ENCODE data around the gene HTT. TPM values are rescaled to one million over a fixed set of nuclear protein-coding genes. Genes with fewer than 3 reads are reported as not detected.
A peak's percentile ranks its signal among the peaks of the same experiment; 100 is the strongest.

HTT gene
- total and polyA plus RNA-seq, 9 of the 15 experiments (the other 6 are each of a cell fraction or from before 2014, with no cell fraction given), result 0.66 to 31.6 (median 14.7) TPM

DNA sequence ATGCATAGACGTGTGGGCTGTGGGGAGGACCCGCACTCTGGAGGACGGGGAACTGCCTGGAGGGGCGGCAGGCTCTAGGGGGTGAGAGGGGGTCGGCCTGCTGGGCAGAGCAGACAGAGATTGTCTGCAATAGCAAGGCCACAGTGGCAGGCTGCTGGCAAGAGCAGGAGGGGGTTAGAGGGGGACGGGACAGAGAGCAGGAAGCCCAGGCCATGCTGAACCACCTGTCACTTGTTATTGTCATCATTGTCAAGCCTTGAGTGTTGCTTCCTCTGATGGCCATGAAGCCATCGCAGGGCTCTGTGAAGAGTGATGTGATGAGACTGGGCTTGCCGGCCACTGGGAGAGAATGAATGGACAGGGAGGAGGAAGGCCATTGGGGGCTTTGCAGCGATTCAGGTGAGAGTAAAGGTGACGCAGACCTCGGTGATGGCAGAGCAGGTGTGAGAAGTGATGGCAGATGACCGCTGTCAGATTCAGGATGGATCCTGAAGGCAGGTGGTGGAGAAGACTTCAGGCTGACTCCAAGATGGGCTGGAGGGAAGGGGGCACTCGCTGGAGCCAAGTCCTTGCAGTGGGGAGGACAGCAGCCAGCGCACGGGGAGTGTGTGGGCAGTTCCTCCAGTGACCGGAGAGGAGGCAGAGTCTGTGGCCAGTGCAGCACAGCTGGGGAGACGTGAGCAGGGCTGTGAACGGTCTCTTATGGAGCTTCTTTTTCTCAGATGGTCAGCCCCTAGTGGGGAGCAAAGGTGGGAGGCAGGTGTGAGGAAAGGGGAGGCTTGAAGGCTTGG is 43.7 kb upstream of the HTT start:
- in situ Hi-C loops (cut with MboI), result no loop called here
- CTCF ChIA-PET (ENCODE audit: low intra/inter-chr PET ratio), result no interaction called here
- WGBS (ENCODE audit: insufficient coverage, low coverage, missing lambda C conversion rate), result 3% methylated on average over 17 of the region's 18 CpGs

More for the DNA sequence above, 43.7 kb upstream of the HTT start:
- no peak overlapping the region for H3K4me3 ChIP-seq
- TF ChIP-seq, protein P1, sequence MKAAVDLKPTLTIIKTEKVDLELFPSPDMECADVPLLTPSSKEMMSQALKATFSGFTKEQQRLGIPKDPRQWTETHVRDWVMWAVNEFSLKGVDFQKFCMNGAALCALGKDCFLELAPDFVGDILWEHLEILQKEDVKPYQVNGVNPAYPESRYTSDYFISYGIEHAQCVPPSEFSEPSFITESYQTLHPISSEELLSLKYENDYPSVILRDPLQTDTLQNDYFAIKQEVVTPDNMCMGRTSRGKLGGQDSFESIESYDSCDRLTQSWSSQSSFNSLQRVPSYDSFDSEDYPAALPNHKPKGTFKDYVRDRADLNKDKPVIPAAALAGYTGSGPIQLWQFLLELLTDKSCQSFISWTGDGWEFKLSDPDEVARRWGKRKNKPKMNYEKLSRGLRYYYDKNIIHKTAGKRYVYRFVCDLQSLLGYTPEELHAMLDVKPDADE (conservative IDR thresholded peaks at IDR 0.05; ENCODE audit: control insufficient read depth, low read depth, low read length), result no peak
- TF ChIP-seq TFAP4 (CRISPR knock-in tag; IDR thresholded peaks at IDR 0.05; ENCODE audit: borderline replicate concordance), result 0 out of 2 replicates have a peak, but pooled peaks have one; percentile 33
- ATAC-seq, result peak; percentile 49
- H3K9me1 ChIP-seq (ENCODE audit: control insufficient read depth, insufficient read depth, low read length), result no peaks in the 10 kb centered on the region
- no peak for DNase-seq (ENCODE audit: extremely low read depth in 1 of 4, low spot score in 3 of 4)
- POLR2A ChIA-PET, result interaction anchor here (0.7 kb wide), 1 partner anchor 17 kb away, joined by 3 read pairs; no protein-coding TSS in a partner anchor
- no peak overlapping the region for H2AFZ ChIP-seq (ENCODE audit: low read depth, low read length)
- H4K20me1 ChIP-seq (replicated peaks; ENCODE audit: control insufficient read depth, insufficient read depth, low read length), result no peaks in the 10 kb centered on the region; the same call in 1 of the 2 replicates
- H3K79me2 ChIP-seq (ENCODE audit: control insufficient read depth, insufficient read depth, low read length), result no peaks in the 10 kb centered on the region
- intact Hi-C loops (cut with micrococcal nuclease), result no loop called here
- H3K27ac ChIP-seq (ENCODE audit: extremely low read depth, low read depth, low read length), result no peak overlapping the region
- no TSS peak for BruUV-seq (replicated peaks)
- no peak overlapping the region for H3K4me2 ChIP-seq (ENCODE audit: insufficient read depth, low read length)
- no peaks in the 10 kb centered on the region for H3K36me3 ChIP-seq (ENCODE audit: control insufficient read depth, insufficient read depth, low read length)
- no peak overlapping the region for H3K9ac ChIP-seq (ENCODE audit: insufficient read depth in 1 of 2, low read depth in 2 of 2, low read length in 2 of 2)
- peaks cover 68 to 94% of the 10 kb centered on the region in 2 experiments for H3K27me3 ChIP-seq (ENCODE audit: control insufficient read depth in 2 of 2, insufficient read depth in 2 of 2, low read length in 2 of 2)
- peaks cover 0 to 1% of the 10 kb centered on the region in 2 experiments; a peak in 2 of 5 replicates for H3K4me1 ChIP-seq (replicated peaks in 1 of 2; ENCODE audit: control insufficient read depth in 2 of 2, insufficient read depth in 2 of 2, low read length in 2 of 2)
- peak; percentile 29 for FAIRE-seq
- no peaks in the 10 kb centered on the region for H3K9me3 ChIP-seq (replicated peaks; ENCODE audit: control insufficient read depth, insufficient read depth, low read depth, low read length)
